Left renal pelvis (tissue), 4 donors: ENCODE data around the gene PEPD. TPM values are rescaled to one million over a fixed set of nuclear protein-coding genes. Genes with fewer than 3 reads are reported as not detected.

Source experiments
- DNase-seq, 4 donors: peaks; one replicate each; pipeline ENCODE4 v3.0.0-alpha.2; 2013; ENCODE audit warnings: low read depth in 4 of 4, low spot score in 3 of 4
- polyA plus RNA-seq, 4 donors: library from polyadenylated mRNA; unstranded; fragments of 120-200 nt; gene quantifications; one replicate each; pipeline ENCODE4 v1.2.1, GENCODE V29; 2013; ENCODE audit not compliant: insufficient read length in 4 of 4

Gene PEPD
- polyA plus RNA-seq, 4 donors = 56.0 to 122 (median 95.0) TPM

- DNase-seq = no peak
These were observed 91.5 kb downstream of the PEPD start for GRCh38 chr19:33429891-33430673.

GRCh38 chr19:33428627-33429125, 92.9 kb downstream of the PEPD start:
- DNase-seq = no peak

GRCh38 chr19:33427801-33428626, 93.6 kb downstream of the PEPD start:
- DNase-seq = no peak

GRCh38 chr19:33426621-33427361, 94.8 kb downstream of the PEPD start:
- peak in 2 of 4 donors; percentile 33 to 51 for DNase-seq

GRCh38 chr19:33424181-33424580, 97.4 kb downstream of the PEPD start:
- no peak for DNase-seq

- DNase-seq = no peak
These were observed 99.0 kb downstream of the PEPD start for GRCh38 chr19:33422369-33423180.

GRCh38 chr19:33421368-33421767, 100.2 kb downstream of the PEPD start:
- DNase-seq = no peak

GRCh38 chr19:33420821-33421220, 100.8 kb downstream of the PEPD start:
- no peak for DNase-seq

- DNase-seq = no peak
These were observed 101.8 kb downstream of the PEPD start for GRCh38 chr19:33419788-33420130.

GRCh38 chr19:33418871-33419787, 102.5 kb downstream of the PEPD start:
- no peak for DNase-seq

- no peak for DNase-seq
These were observed 103.1 kb downstream of the PEPD start for GRCh38 chr19:33418461-33418860.

GRCh38 chr19:33417751-33418150, 103.8 kb downstream of the PEPD start:
- no peak for DNase-seq

GRCh38 chr19:33416307-33417215, 105.0 kb downstream of the PEPD start:
- DNase-seq = no peak

GRCh38 chr19:33414667-33415605, 106.7 kb downstream of the PEPD start:
- no peak for DNase-seq

GRCh38 chr19:33413868-33414666, 107.5 kb downstream of the PEPD start:
- no peak for DNase-seq

GRCh38 chr19:33413426-33413725, 108.2 kb downstream of the PEPD start:
- no peak for DNase-seq
